ENCODE results near the gene PRKN.
"Not testable (repeated sequence)": the region's sequence is repeated elsewhere in the genome, so short reads cannot be mapped to it uniquely, and the experiment has no call there.

The PRKN gene

GRCh38 chr6:161498881-161499280, 1228.7 kb downstream of the PRKN start:
- DNase-seq: no peak

- peak; percentile 19 for DNase-seq
Measured at GRCh38 chr6:161498359-161498758, 1229.2 kb downstream of the PRKN start.

- DNase-seq: no peak
Measured at GRCh38 chr6:161496941-161497340, 1230.6 kb downstream of the PRKN start.

- DNase-seq: not testable (repeated sequence)
Measured at GRCh38 chr6:161496271-161496670, 1231.3 kb downstream of the PRKN start.

GRCh38 chr6:161494566-161494965, 1233.0 kb downstream of the PRKN start:
- DNase-seq: no peak

- no peak for DNase-seq
Measured at GRCh38 chr6:161493576-161494118, 1233.9 kb downstream of the PRKN start.

GRCh38 chr6:161489626-161490306, 1237.8 kb downstream of the PRKN start:
- DNase-seq: no peak

GRCh38 chr6:161487694-161488093, 1239.9 kb downstream of the PRKN start:
- DNase-seq: no peak

- no peak for DNase-seq
Measured at GRCh38 chr6:161487217-161487531, 1240.4 kb downstream of the PRKN start.

GRCh38 chr6:161486361-161487216, 1241.0 kb downstream of the PRKN start:
- no peak for DNase-seq

GRCh38 chr6:161482517-161482858, 1245.1 kb downstream of the PRKN start:
- no peak for DNase-seq

- no peak for DNase-seq
Measured at GRCh38 chr6:161481786-161482516, 1245.6 kb downstream of the PRKN start.

- no peak for DNase-seq
Measured at GRCh38 chr6:161480421-161481155, 1247.0 kb downstream of the PRKN start.

- no peak for DNase-seq
Measured at GRCh38 chr6:161479376-161479775, 1248.2 kb downstream of the PRKN start.

GRCh38 chr6:161477876-161478425, 1249.6 kb downstream of the PRKN start:
- DNase-seq: no peak

GRCh38 chr6:161476711-161477110, 1250.9 kb downstream of the PRKN start:
- no peak for DNase-seq

GRCh38 chr6:161465403-161465802, 1262.2 kb downstream of the PRKN start:
- DNase-seq: no peak

GRCh38 chr6:161463071-161463470, 1264.5 kb downstream of the PRKN start:
- no peak for DNase-seq

GRCh38 chr6:161462148-161462547, 1265.4 kb downstream of the PRKN start:
- no peak for DNase-seq

- no peak for DNase-seq
Measured at GRCh38 chr6:161459008-161459615, 1268.5 kb downstream of the PRKN start.

- DNase-seq: no peak
Measured at GRCh38 chr6:161458201-161458951, 1269.2 kb downstream of the PRKN start.
